Pons (tissue), 1 donor: ENCODE measurements around the gene BMI1.

Experiments
- DNase-seq: peaks from one replicate; pipeline ENCODE4 v3.0.0-alpha.2; 2016; ENCODE audit warnings: low spot score

Gene BMI1

GRCh38 chr10:22319980-22320558 is 830 bp upstream of the BMI1 start:
- DNase-seq = peak; percentile 42

- DNase-seq = peak; percentile 60
Observed at GRCh38 chr10:22321156-22321923, 441 bp downstream of the BMI1 start.

- DNase-seq = peak; percentile 44
Observed at GRCh38 chr10:22321924-22322640, 1.2 kb downstream of the BMI1 start.

GRCh38 chr10:22322641-22323160 is 1.8 kb downstream of the BMI1 start:
- peak; percentile 53 for DNase-seq

- DNase-seq = peak; percentile 87
Observed at GRCh38 chr10:22323538-22324305, 2.8 kb downstream of the BMI1 start.

DNA sequence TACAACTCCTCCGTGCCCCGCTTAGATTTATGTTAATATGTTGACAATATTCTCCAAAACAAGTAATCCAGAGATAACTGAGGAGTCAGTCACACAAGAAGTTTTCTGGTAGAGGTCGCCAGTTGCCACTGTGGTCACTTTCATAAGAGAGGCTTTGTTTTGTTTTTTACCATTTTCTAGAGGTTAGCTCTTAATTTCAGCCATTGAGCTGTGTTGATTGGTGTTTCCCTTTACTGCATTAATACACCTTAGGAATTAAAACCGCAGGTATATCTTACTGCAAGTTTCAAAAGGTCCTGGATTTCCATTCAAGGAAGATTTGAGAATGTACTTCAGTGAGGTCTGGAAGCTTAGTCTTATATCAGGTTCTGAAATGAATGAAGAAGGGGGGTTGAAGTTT is 3.5 kb downstream of the BMI1 start:
- peak; percentile 71 for DNase-seq

DNA sequence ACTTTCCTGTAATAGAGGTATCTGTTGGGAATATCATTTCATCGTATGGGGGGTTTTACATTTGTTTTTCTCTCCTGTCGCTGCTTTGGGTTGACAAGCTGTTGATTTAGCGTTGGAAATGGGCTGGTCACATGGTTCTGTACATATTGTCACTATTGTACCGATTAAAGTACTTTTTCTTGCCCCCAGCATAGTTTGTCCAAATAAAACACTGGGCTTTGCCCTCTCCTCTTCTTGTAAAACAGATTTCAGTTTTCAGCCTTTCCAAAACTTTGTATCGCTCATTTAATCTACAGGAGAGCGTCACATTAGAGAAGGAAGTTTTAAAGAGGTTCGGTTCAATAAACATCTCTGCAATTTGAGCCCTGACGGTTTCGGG is 4.0 kb downstream of the BMI1 start:
- peak; percentile 45 for DNase-seq

GRCh38 chr10:22325272-22326144 is 4.6 kb downstream of the BMI1 start:
- no peak for DNase-seq

- no peak for DNase-seq
Observed at GRCh38 chr10:22326145-22326702, 5.3 kb downstream of the BMI1 start.

- no peak for DNase-seq
Observed at GRCh38 chr10:22329150-22329549, 8.3 kb downstream of the BMI1 start.

DNA sequence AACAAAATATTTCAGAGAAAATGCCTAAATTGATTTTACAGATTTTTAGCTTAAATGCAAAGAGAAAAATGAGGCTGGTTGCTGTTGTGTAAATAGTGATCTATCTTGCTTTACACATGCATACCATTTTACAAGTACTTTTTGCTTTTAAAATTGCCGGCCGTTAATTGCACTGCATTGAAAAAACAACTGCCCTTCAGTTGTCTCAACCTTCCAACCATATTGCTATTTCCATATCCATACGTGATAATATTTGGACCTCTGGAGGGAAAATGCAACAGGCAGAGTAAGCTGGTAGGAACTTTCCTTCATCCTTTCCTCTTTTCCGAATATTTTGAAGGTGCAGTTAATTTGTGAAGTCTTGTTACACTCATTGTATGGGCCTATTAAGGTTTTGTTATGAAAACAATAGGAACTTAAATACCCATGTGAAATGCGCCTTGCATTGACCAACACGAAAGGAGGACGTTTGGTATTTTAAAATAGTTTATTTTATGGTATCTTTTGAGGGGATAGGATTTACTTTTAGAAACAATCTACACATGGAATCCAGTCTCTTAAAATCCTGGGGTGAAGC is 11.3 kb downstream of the BMI1 start:
- no peak for DNase-seq

DNA sequence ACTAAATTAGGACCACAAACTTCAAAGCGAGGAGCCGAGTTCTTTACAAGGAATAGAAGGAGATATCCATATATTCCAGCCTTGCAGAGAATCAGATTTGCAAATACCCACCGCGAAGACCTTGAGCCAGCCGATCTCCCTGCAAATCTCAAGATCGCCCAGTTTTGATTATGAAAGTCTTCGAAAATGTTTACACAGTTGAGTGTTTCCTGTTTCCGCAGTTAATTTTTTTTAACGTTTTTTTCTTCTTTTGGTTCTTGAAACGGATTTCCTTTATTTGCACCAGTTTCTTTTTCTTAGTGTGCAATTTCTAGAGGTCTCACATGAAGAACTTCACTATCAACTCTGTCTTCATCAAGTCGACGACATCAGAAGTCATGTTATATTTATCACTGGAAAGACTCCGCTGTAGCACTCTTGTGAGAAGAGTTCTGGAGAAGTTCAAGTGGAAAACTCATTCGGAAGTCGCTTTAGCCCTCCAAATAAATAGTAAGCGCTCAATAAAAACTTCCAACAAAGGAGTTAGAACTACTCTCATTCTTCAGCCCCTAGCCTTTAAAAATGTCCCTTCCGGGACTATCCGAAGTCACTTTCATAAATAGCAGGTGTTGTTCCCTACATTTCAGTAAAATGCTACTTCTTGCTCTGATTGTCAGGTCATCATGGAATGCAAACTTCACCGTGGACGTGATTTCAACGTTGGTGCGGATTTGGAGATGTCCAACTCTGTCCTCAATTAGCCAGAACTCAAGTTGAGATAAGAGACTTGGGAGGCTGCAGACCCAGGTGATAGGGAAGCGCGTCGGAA is 12.5 kb downstream of the BMI1 start:
- no peak for DNase-seq

DNA sequence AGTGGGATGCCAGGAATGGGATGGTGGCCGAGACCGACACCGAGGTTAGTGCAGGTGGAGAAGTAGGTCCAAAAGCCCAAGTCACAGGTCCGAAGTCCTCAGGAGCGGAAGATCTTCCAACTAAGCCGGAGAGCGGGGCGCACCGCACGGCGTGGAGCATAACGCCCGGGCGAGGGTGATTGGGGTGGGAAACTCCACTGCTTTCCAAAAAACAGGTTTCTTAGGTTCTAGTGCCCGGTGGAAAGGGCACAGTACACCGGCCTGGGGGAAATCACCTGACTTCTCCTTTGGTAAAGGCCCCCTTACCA is 13.0 kb downstream of the BMI1 start:
- DNase-seq = no peak

GRCh38 chr10:22334414-22335172 is 13.7 kb downstream of the BMI1 start:
- no peak for DNase-seq

DNA sequence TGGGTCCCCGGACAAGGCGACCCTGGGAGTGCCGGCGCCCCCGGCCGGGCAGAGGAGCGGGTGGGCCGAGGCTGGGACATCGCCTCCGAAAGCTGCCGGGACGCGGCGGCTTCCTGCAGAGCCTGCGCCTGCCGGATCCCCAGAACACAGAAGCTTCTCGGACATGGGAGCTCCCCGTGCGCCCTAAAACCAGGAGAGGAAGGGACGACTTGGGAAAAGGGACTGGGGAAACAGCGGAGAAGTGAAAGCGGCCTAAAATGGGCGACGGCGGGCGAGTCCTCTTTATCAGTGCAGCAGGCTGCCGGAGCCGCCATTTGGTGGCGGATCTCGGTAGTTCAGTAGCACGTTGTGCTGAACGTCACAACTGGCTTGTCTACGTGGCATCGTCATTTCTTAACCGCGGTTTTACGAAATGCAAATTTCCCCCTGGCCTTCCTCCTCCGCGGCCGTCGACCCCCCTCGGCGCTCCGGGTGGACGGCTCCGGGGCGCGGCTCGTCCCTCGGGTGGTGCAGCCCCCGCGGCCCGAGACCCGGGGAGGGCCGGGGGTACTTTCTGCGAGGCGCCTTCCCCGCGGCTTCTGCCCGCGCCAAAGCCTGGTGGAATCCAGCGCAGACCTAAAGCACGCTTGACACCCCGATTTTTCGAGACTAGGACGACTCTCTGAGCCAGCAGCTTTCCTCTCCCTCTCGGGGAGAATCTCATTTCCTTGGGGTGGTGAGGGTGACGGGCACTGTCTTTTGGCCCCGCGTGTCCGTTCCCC is 14.5 kb downstream of the BMI1 start:
- peak; percentile 44 for DNase-seq

DNA sequence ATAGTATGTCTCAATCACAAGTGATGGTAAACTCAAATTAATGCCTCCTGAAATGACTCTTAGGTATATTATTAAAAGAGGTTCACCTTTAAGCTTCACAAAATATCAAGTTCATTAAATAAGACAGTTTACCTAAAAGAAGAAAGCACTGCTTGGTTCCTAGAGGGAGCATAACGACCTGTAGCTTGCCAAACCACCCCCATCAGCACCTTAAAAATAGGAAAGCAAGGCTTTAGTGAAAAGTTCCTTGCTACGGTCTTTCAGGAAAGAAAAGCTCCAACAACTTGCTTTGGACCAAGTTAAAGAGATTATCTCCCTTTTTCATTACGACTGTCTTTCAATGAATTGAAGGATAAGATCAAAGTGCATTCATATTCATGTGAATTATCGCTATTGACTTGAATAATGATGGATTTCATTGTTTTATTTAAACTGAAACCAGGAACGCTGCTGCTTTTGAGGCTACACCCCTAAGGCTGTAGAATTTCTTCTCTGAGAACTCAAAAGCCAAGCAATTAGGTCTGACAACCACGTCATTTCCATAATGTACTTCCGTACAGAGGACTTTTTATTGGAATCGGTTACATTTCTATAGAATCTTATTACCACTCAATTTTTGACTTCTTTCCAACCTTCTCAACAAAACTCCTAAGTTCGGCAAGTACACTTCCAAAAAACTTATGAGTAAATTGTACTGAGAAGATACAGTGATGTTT is 17.4 kb downstream of the BMI1 start:
- DNase-seq = no peak

DNA sequence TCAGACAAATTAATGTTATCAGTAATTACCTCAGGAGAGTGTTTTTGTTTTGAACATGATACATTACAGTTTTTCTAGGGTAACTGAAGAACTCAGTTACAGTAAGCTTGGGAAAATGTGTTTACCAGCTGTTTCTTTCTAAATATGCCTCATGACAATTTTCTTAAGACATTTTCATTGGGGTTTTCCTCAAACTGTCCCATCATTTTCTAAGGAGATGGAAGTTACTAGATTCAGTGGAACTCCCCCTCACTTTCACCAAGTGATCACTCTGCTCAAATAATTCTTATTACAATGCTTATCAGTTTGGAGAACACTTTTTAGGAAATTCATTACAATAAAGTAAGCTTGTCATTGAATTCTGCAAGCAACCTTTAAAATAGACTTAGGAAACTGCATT is 18.0 kb downstream of the BMI1 start:
- DNase-seq = no peak
